Neural crest cell (in vitro differentiated cells): ENCODE results near the gene MYL3. TPM values are rescaled to one million over a fixed set of nuclear protein-coding genes. Genes with fewer than 3 reads are reported as not detected.

Source experiments
- DNase-seq: peaks from one replicate; pipeline ENCODE4 v3.0.0; 2021; ENCODE audit warnings: low read depth, mixed read lengths, low spot score
- H3K27ac Mint-ChIP-seq: one replicate; pipeline ENCODE4 v1.8.0; 2021; ENCODE audit warnings: mild to moderate bottlenecking, mixed read lengths; ENCODE audit not compliant: unreplicated experiment
- H3K27me3 Mint-ChIP-seq: 2 replicates; pipeline ENCODE4 v1.8.0; 2021; ENCODE audit warnings: low read depth, mild to moderate bottlenecking, mixed read lengths
- H3K36me3 Mint-ChIP-seq: 2 replicates; pipeline ENCODE4 v1.8.0; 2021; ENCODE audit warnings: low read depth, mild to moderate bottlenecking, mixed read lengths
- H3K4me1 Mint-ChIP-seq: 2 replicates; pipeline ENCODE4 v1.8.0; 2021; ENCODE audit warnings: mixed read lengths
- H3K4me3 Mint-ChIP-seq: one replicate; pipeline ENCODE4 v1.8.0; 2021; ENCODE audit warnings: mild to moderate bottlenecking, mixed read lengths
- H3K9me3 Mint-ChIP-seq: 2 replicates; pipeline ENCODE4 v1.8.0; 2021; ENCODE audit warnings: mixed read lengths
- CTCF ChIP-seq: fragments of 200-600 bp; sonication (generic); conservative IDR thresholded peaks from 2 replicates; pipeline ENCODE4 v1.5.0; 2021; ENCODE audit warnings: antibody characterized with exemption, mild to moderate bottlenecking
- total RNA-seq: library from RNA; stranded (reverse); gene quantifications from 2 replicates; pipeline ENCODE4 v1.2.1, GENCODE V29; 2021

MYL3 gene
- total RNA-seq, 1 donor from 2014 or later = not detected

DNA sequence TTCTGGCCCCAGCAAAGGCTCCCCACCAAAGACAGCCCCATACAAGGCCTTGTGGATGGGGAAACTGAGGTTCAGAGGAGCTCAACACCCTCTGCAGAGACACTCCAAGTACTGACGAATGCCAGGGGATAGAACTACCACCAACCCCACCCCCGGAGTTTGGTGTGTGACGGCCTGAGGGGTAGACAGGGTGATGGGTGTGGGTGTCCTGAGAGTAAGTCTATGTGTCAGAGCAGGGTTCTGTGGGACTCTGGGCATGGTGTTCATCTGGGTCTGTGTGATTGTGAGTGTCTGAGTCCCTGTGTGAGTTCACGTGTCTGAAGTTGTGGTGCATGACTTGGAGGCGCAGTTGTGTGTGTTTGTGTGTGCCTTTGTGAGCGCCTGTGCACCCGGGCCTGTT lies 21.7 kb upstream of the MYL3 start:
- peak overlapping the region; percentile 79 for H3K4me3 Mint-ChIP-seq

GRCh38 chr3:46884427-46884826 lies 21.2 kb upstream of the MYL3 start:
- Mint-ChIP-seq H3K4me1 (no peaks in the 10 kb centered on the region), H3K36me3 (no peaks in the 10 kb centered on the region), H3K27me3 (peaks cover 73% of the 10 kb centered on the region), H3K4me3 (peak overlapping the region; percentile 79), H3K27ac (no peak overlapping the region), H3K9me3 (no peaks in the 10 kb centered on the region)
- no peak for TF ChIP-seq CTCF
- DNase-seq = no peak

More for the DNA sequence above, 21.7 kb upstream of the MYL3 start:
- Mint-ChIP-seq H3K27ac (no peak overlapping the region), H3K9me3 (no peaks in the 10 kb centered on the region), H3K4me1 (no peaks in the 10 kb centered on the region), H3K27me3 (peaks cover 68% of the 10 kb centered on the region), H3K36me3 (no peaks in the 10 kb centered on the region)
- TF ChIP-seq CTCF = no peak
- DNase-seq = no peak

DNA sequence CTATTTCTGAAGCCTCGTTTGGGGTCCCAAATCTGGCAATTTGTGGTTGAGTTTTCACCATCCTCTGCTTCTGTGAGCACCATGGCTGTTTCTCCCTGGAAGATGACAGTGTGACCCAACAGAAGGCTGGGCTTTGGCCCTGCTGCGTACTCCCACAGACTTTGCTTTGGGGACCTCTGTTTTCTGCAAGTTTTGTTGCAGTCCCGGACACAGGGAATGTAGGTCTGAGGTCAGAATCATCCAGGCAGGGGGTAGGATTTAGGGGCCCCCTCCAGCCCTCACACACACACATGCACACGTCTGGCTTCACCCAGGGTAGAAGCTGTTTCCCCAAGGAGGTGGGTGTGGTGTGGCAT lies 20.6 kb upstream of the MYL3 start:
- DNase-seq = no peak
- Mint-ChIP-seq H3K27ac (no peak overlapping the region), H3K4me3 (peak overlapping the region; percentile 70), H3K27me3 (peaks cover 78% of the 10 kb centered on the region), H3K9me3 (no peaks in the 10 kb centered on the region), H3K36me3 (no peaks in the 10 kb centered on the region), H3K4me1 (no peaks in the 10 kb centered on the region)
- TF ChIP-seq CTCF = no peak

GRCh38 chr3:46883054-46883829 lies 20.0 kb upstream of the MYL3 start:
- Mint-ChIP-seq H3K4me3 (peak overlapping the region; percentile 70), H3K27me3 (peaks cover 78% of the 10 kb centered on the region), H3K36me3 (no peaks in the 10 kb centered on the region), H3K9me3 (no peaks in the 10 kb centered on the region), H3K27ac (no peak overlapping the region), H3K4me1 (no peaks in the 10 kb centered on the region)
- TF ChIP-seq CTCF = no peak
- no peak for DNase-seq

DNA sequence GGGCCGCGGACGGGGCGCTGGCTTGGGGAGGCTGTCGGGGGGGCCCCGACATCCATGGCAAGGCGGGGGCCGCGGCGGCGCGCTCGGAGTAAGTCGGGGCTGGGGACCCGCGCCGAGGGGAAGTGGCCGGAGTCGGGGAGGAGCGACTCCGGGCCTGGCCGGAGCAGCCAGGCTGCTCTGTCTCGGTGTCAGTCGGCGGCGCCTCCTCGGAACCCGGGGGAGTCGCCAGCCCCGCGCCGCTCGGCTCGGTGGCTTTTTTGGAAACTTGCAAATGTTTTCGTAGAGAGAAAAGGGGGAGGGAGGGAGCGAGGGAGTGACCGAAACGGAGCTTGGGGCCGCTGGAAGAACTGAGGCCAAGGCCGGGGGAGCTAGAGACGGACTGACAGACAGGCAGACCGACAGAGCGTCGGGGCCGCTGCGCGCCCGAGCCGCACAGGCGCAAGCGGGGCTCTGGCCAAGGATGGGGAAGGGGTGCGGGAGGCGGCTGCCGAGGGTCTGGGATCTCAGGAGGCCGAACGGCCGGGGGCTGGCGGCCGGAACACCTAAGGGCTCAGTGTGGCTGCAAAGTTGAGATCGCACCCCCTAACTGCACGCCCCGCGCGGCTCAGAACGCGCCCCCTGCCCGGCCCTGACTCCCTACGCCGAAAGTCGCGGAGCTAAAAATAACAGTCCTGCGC lies 19.3 kb upstream of the MYL3 start:
- Mint-ChIP-seq H3K4me1 (no peaks in the 10 kb centered on the region), H3K9me3 (no peaks in the 10 kb centered on the region), H3K4me3 (peak overlapping the region; percentile 85), H3K36me3 (no peaks in the 10 kb centered on the region), H3K27me3 (peaks cover 72% of the 10 kb centered on the region), H3K27ac (no peak overlapping the region)
- no peak for TF ChIP-seq CTCF
- DNase-seq = peak; percentile 34
